GM12878 (cell line): ENCODE data around the gene ZNF335. TPM values are rescaled to one million over a fixed set of nuclear protein-coding genes. Genes with fewer than 3 reads are reported as not detected.

Source experiments
- ATAC-seq: fragments of 200-7000 bp; cut with Tn5 transposase; 3 replicates; pipeline ENCODE4 v1.9.1; 2020; ENCODE audit warnings: mild to moderate bottlenecking, moderate library complexity
- BruUV-seq: library from RNA; stranded (reverse); fragments of 400-500 nt; replicated peaks from 2 replicates; lab custom pipeline; 2021; lab: Mats Ljungman, UMichigan
- CTCF ChIA-PET: fragments of 300-600 bp; sonication (Branson Sonifier 250); formaldehyde crosslinking; extraction: SDS; loops from one replicate; lab custom pipeline; 2021; ENCODE audit warnings: inconsistent platforms; lab: Yijun Ruan, JAX
- POLR2A ChIA-PET: fragments of 350-600 bp; formaldehyde crosslinking; extraction: SDS; loops from one replicate; lab custom pipeline; 2021; ENCODE audit warnings: inconsistent platforms; lab: Charles Lee
- RAD21 ChIA-PET: fragments of 300-600 bp; sonication (Branson Sonifier 250); formaldehyde crosslinking; loops from one replicate; lab custom pipeline; 2023; ENCODE audit warnings: antibody characterized with exemption; ENCODE audit not compliant: unreplicated experiment; lab: Charles Lee
- SMC1A ChIA-PET: fragments of 300-600 bp; sonication (Branson Sonifier 250); formaldehyde crosslinking; loops from one replicate; lab custom pipeline; 2023; ENCODE audit not compliant: unreplicated experiment, uncharacterized antibody; lab: Charles Lee
- DNase-seq: peaks from one replicate; pipeline ENCODE4 v3.0.0-alpha.2; 2011; ENCODE audit warnings: low read depth, low spot score
- FAIRE-seq: peaks from 3 replicates; lab custom pipeline; 2011; peaks lifted over from hg19 to GRCh38; lab: Jason Lieb, UNC
- H2AFZ ChIP-seq: 2 replicates; pipeline ENCODE4 v1.6.0; 2011; ENCODE audit warnings: low read depth, low read length, control low read depth; ENCODE audit not compliant: control insufficient read depth
- H3K27ac ChIP-seq: 2 replicates; pipeline ENCODE4 v1.5.1; 2011; ENCODE audit warnings: control low read depth; ENCODE audit not compliant: control insufficient read depth, insufficient read depth
- H3K27me3 ChIP-seq, 2 experiments: replicated peaks in 1 of 2; 2 replicates each; pipeline versions ENCODE4 v1.6.0 to v1.6.1; 2011; ENCODE audit warnings: low read length in 1 of 2; ENCODE audit not compliant: control insufficient read depth in 2 of 2, insufficient read depth in 2 of 2
- H3K36me3 ChIP-seq, 2 experiments: 2 replicates each; pipeline ENCODE4 v1.5.1; 2011; ENCODE audit warnings: low read length in 1 of 2; ENCODE audit not compliant: control insufficient read depth in 2 of 2, insufficient read depth in 2 of 2
- H3K4me1 ChIP-seq: 2 replicates; pipeline ENCODE4 v1.6.1; 2011; ENCODE audit warnings: mild to moderate bottlenecking, low read length, moderate library complexity, mixed read lengths; ENCODE audit not compliant: control insufficient read depth, insufficient read depth
- H3K4me2 ChIP-seq: 2 replicates; pipeline ENCODE4 v1.6.0; 2011; ENCODE audit warnings: control low read depth; ENCODE audit not compliant: control insufficient read depth, insufficient read depth
- H3K4me3 ChIP-seq: fragments of 200-600 bp; sonication (generic); 2 replicates; pipeline ENCODE4 v1.5.1; 2016
- H3K79me2 ChIP-seq: 2 replicates; pipeline ENCODE4 v1.6.0; 2011; ENCODE audit warnings: low read length; ENCODE audit not compliant: control insufficient read depth, insufficient read depth
- H3K9ac ChIP-seq: 2 replicates; pipeline ENCODE4 v1.8.0; 2011; ENCODE audit warnings: low read length, control low read depth, mixed read lengths; ENCODE audit not compliant: control insufficient read depth, insufficient read depth
- H3K9me3 ChIP-seq: replicated peaks from 3 replicates; pipeline ENCODE4 v1.5.1; 2011; ENCODE audit warnings: mild to moderate bottlenecking, low read length; ENCODE audit not compliant: control insufficient read depth, insufficient read depth
- H4K20me1 ChIP-seq: 2 replicates; pipeline ENCODE4 v1.6.0; 2011; ENCODE audit not compliant: control insufficient read depth, insufficient read depth
- CHD2 ChIP-seq: IDR thresholded peaks from 2 replicates; pipeline ENCODE4 v1.6.1; 2011; ENCODE audit warnings: low read depth, low read length, improper control_type of control experiment, borderline replicate concordance
- DPF2 ChIP-seq: fragments of 450-650 bp; IDR thresholded peaks from 2 replicates; pipeline ENCODE4 v1.6.1; 2017; ENCODE audit warnings: mild to moderate bottlenecking
- ETV6 ChIP-seq, 2 experiments: fragments of 450-650 bp in 1 of 2; IDR thresholded peaks in 1 of 2; conservative IDR thresholded peaks in 1 of 2; 2 replicates each; pipeline ENCODE4 v1.6.1; 2014; ENCODE audit warnings: antibody characterized with exemption in 1 of 2, borderline replicate concordance in 1 of 2, low read depth in 1 of 2, mild to moderate bottlenecking in 1 of 2, moderate library complexity in 1 of 2
- FOXM1 ChIP-seq: IDR thresholded peaks from 2 replicates; pipeline ENCODE4 v1.6.1; 2012; ENCODE audit warnings: low read depth, mild to moderate bottlenecking, inconsistent platforms, low read length, moderate library complexity
- KAT2A ChIP-seq: conservative IDR thresholded peaks from 2 replicates; pipeline ENCODE4 v1.6.1; 2011; ENCODE audit warnings: low read depth, low read length; ENCODE audit not compliant: control insufficient read depth
- MYB ChIP-seq: fragments of 150-350 bp; IDR thresholded peaks from 2 replicates; pipeline ENCODE4 v1.6.1; 2014; ENCODE audit warnings: mild to moderate bottlenecking, low read depth, low read length, borderline replicate concordance
- RBBP5 ChIP-seq: fragments of 200-600 bp; sonication (generic); conservative IDR thresholded peaks from 2 replicates; pipeline ENCODE4 v1.6.1; 2016
- TAF1 ChIP-seq: IDR thresholded peaks from 2 replicates; pipeline ENCODE4 v1.6.1; 2011; ENCODE audit warnings: mild to moderate bottlenecking, low read depth, low read length, borderline replicate concordance
- TCF7 ChIP-seq: IDR thresholded peaks from 2 replicates; pipeline ENCODE4 v1.6.1; 2014; ENCODE audit warnings: antibody characterized with exemption, borderline replicate concordance
- WRNIP1 ChIP-seq: IDR thresholded peaks from 2 replicates; pipeline ENCODE4 v1.6.1; 2011; ENCODE audit warnings: low read depth, low read length, improper control_type of control experiment, borderline replicate concordance
- ZNF207 ChIP-seq: fragments of 450-650 bp; IDR thresholded peaks from 2 replicates; pipeline ENCODE4 v1.6.1; 2014; ENCODE audit warnings: antibody characterized with exemption, mild to moderate bottlenecking, borderline replicate concordance
- ZZZ3 ChIP-seq: IDR thresholded peaks from 2 replicates; pipeline ENCODE4 v1.6.1; 2011; ENCODE audit warnings: low read depth; ENCODE audit not compliant: control insufficient read depth, insufficient read length
- WGBS: methylation state at CpG from one replicate; pipeline ENCODE4 v1.1.6; 2016; ENCODE audit warnings: low lambda C conversion rate; ENCODE audit not compliant: insufficient replicate concordance, insufficient coverage; ENCODE audit errors: missing lambda C conversion rate; 5-methylcytosine and 5-hydroxymethylcytosine counted together
- in situ Hi-C: fragments of 300-500 bp; cut with MboI; formaldehyde crosslinking; loops from 9 replicates; pipeline ENCODE4 v1.14.3; 2018; ENCODE audit warnings: mixed read lengths
- intact Hi-C: fragments of 100-400 bp; cut with micrococcal nuclease; formaldehyde crosslinking; loops from one replicate; pipeline ENCODE4 v1.14.2; 2022; ENCODE audit not compliant: unreplicated experiment
- polyA plus RNA-seq, 11 experiments: library from polyadenylated mRNA; depleted of rRNA in 4 of 11; unstranded in 6 of 11; stranded (reverse) in 5 of 11; fragments of >200 nt; fragmentation: Nextera tagmentation in 4 of 11; fragmentation: Illumina TruSeq in 1 of 11; extraction: Ambion mirVana in 4 of 11; extraction: Trizol in 1 of 11; gene quantifications; 1 replicate in 1 of 11; 2 replicates in 10 of 11; pipeline versions ENCODE4 v1.2.1 to v1.2.3, GENCODE V29; 2011 to 2016; ENCODE audit warnings: inconsistent platforms in 2 of 11, missing spikeins in 2 of 11, low read depth in 1 of 11
- total RNA-seq, 4 experiments: library from RNA; depleted of rRNA in 3 of 4; stranded (reverse); fragments of >200 nt in 3 of 4; fragmentation: Illumina TruSeq in 1 of 4; extraction: Trizol in 1 of 4; gene quantifications; 2 replicates each; pipeline versions ENCODE4 v1.2.1 to v1.2.3, GENCODE V29; 2013 to 2021
- TF ChIP-seq, protein P1 (sequence below): IDR thresholded peaks from 2 replicates; pipeline ENCODE4 v1.6.1; 2012; ENCODE audit warnings: low read length, inconsistent platforms
- TF ChIP-seq, protein P2 (sequence below): fragments of 450-650 bp; IDR thresholded peaks from 2 replicates; pipeline ENCODE4 v1.6.1; 2017; ENCODE audit warnings: mild to moderate bottlenecking, moderate library complexity
- TF ChIP-seq, protein P3 (sequence below): IDR thresholded peaks from 2 replicates; pipeline ENCODE4 v1.6.1; 2011; ENCODE audit warnings: low read depth, low read length, improper control_type of control experiment, borderline replicate concordance
- TF ChIP-seq, protein P4 (sequence below): fragments of 450-650 bp; IDR thresholded peaks from 2 replicates; pipeline ENCODE4 v1.6.1; 2017; ENCODE audit warnings: borderline replicate concordance

ZNF335 gene
- total and polyA plus RNA-seq, 10 of the 15 experiments (the other 5 are each of a cell fraction or from before 2014, with no cell fraction given) = 0.74 to 30.1 (median 14.5) TPM

DNA sequence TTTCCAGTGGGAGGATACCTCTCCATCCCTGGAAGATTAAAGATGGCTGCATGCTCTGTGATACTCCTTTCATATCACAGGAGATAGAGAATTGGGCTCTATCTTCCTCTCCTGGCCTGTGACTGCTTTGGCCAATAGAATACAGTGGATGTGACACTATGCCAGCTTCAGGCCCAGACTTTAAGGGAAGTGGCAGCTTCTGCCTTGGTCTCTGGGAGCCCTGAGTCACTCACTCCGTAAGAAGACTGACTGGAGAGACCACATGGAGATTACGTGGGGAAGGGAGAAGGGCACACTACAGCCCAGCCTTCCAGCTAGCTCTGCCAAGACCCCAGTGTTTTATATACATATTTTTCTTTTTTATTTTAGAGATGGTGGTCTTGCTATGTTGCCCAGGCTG is 26.3 kb upstream of the ZNF335 start (continued):
- TF ChIP-seq, protein P1, sequence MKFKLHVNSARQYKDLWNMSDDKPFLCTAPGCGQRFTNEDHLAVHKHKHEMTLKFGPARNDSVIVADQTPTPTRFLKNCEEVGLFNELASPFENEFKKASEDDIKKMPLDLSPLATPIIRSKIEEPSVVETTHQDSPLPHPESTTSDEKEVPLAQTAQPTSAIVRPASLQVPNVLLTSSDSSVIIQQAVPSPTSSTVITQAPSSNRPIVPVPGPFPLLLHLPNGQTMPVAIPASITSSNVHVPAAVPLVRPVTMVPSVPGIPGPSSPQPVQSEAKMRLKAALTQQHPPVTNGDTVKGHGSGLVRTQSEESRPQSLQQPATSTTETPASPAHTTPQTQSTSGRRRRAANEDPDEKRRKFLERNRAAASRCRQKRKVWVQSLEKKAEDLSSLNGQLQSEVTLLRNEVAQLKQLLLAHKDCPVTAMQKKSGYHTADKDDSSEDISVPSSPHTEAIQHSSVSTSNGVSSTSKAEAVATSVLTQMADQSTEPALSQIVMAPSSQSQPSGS = no peak
- TF ChIP-seq, protein P2, sequence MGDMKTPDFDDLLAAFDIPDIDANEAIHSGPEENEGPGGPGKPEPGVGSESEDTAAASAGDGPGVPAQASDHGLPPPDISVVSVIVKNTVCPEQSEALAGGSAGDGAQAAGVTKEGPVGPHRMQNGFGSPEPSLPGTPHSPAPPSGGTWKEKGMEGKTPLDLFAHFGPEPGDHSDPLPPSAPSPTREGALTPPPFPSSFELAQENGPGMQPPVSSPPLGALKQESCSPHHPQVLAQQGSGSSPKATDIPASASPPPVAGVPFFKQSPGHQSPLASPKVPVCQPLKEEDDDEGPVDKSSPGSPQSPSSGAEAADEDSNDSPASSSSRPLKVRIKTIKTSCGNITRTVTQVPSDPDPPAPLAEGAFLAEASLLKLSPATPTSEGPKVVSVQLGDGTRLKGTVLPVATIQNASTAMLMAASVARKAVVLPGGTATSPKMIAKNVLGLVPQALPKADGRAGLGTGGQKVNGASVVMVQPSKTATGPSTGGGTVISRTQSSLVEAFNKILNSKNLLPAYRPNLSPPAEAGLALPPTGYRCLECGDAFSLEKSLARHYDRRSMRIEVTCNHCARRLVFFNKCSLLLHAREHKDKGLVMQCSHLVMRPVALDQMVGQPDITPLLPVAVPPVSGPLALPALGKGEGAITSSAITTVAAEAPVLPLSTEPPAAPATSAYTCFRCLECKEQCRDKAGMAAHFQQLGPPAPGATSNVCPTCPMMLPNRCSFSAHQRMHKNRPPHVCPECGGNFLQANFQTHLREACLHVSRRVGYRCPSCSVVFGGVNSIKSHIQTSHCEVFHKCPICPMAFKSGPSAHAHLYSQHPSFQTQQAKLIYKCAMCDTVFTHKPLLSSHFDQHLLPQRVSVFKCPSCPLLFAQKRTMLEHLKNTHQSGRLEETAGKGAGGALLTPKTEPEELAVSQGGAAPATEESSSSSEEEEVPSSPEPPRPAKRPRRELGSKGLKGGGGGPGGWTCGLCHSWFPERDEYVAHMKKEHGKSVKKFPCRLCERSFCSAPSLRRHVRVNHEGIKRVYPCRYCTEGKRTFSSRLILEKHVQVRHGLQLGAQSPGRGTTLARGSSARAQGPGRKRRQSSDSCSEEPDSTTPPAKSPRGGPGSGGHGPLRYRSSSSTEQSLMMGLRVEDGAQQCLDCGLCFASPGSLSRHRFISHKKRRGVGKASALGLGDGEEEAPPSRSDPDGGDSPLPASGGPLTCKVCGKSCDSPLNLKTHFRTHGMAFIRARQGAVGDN = no peak
- no peak for TF ChIP-seq ETV6 (conservative IDR thresholded peaks at IDR 0.05 in 1 of 2, IDR thresholded peaks at IDR 0.05 in 1 of 2; ENCODE audit: borderline replicate concordance in 1 of 2, low read depth in 1 of 2)
- no peak for TF ChIP-seq TAF1

DNA sequence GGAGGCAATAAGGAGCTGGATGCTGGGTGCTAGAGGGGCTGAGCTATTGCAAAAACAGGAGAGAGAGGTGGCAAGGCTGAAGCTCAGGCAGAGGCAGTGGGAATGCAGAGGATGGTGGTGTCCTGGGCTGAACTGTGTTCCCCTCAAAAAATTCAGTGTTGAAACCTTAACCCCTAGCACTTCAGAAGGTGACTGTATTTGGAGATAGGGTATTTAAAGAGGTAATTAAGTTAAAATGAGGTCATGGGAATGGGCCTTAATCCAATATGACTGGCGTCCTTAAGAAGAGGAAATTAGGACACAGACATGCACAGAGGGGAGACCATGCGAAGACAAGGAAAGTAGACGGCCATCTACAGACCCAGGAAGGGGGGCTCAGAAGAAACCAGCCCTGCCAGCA is 25.2 kb upstream of the ZNF335 start:
- no peak for ATAC-seq
- no peak for FAIRE-seq

More for the DNA sequence above, 25.2 kb upstream of the ZNF335 start:
- no TSS peak for BruUV-seq
- TF ChIP-seq, protein P3, sequence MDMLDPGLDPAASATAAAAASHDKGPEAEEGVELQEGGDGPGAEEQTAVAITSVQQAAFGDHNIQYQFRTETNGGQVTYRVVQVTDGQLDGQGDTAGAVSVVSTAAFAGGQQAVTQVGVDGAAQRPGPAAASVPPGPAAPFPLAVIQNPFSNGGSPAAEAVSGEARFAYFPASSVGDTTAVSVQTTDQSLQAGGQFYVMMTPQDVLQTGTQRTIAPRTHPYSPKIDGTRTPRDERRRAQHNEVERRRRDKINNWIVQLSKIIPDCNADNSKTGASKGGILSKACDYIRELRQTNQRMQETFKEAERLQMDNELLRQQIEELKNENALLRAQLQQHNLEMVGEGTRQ = no peak
- TF ChIP-seq KAT2A (no peak), RBBP5 (no peak), ZNF207 (no peak), DPF2 (no peak), TCF7 (no peak), CHD2 (no peak), ZZZ3 (no peak), FOXM1 (no peak), WRNIP1 (no peak), MYB (no peak)
- TF ChIP-seq, protein P4, sequence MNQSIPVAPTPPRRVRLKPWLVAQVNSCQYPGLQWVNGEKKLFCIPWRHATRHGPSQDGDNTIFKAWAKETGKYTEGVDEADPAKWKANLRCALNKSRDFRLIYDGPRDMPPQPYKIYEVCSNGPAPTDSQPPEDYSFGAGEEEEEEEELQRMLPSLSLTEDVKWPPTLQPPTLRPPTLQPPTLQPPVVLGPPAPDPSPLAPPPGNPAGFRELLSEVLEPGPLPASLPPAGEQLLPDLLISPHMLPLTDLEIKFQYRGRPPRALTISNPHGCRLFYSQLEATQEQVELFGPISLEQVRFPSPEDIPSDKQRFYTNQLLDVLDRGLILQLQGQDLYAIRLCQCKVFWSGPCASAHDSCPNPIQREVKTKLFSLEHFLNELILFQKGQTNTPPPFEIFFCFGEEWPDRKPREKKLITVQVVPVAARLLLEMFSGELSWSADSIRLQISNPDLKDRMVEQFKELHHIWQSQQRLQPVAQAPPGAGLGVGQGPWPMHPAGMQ = no peak
- Histone ChIP-seq H3K4me1 (peaks cover 19% of the 10 kb centered on the region), H3K79me2 (no peaks in the 10 kb centered on the region), H4K20me1 (no peaks in the 10 kb centered on the region), H3K27me3 (no peaks in the 10 kb centered on the region; a peak in 1 of 4 replicates), H3K9ac (no peak overlapping the region), H3K27ac (no peak overlapping the region), H2AFZ (no peak overlapping the region), H3K36me3 (no peaks in the 10 kb centered on the region), H3K9me3 (no peaks in the 10 kb centered on the region), H3K4me3 (no peak overlapping the region), H3K4me2 (no peak overlapping the region)
- POLR2A ChIA-PET = interaction anchor here (1.0 kb wide), 1 partner anchor 11 kb away, joined by 3 read pairs; no protein-coding TSS in a partner anchor
- intact Hi-C loops (no loop called here), in situ Hi-C loops (no loop called here)
- SMC1A ChIA-PET = no interaction called here
- CTCF ChIA-PET = interaction anchor here (7.9 kb wide), 1 partner anchor 17 kb away, joined by 48 read pairs; no protein-coding TSS in a partner anchor
- 19% methylated on average over 3 of the region's 3 CpGs for WGBS
- RAD21 ChIA-PET = no interaction called here
- DNase-seq = no peak
